ENCODE data around the gene GGPS1. TPM values are rescaled to one million over a fixed set of nuclear protein-coding genes. Genes with fewer than 3 reads are reported as not detected.

Gene GGPS1
- total RNA-seq, 4 donors from 2014 or later, result 6.0 to 17.0 (median 14.1) TPM

- TF ChIP-seq POLR2A (IDR thresholded peaks at IDR 0.05) (no peak), CTCF (IDR thresholded peaks at IDR 0.05) (no peak)
- H3K27ac ChIP-seq, result no peak overlapping the region
- intact Hi-C loops (cut with DNase I), result no loop called here
- whole genome bisulfite sequencing, 2 donors, result 88 to 90% methylated on average over 6 of the region's 6 CpGs
- H3K4me3 ChIP-seq, result no peak overlapping the region
- no peaks in the 10 kb centered on the region for H3K27me3 ChIP-seq
- H3K4me1 ChIP-seq, result peaks cover 0 to 69% (median 3%) of the 10 kb centered on the region in 3 donors
- no peaks in the 10 kb centered on the region for H3K36me3 ChIP-seq
- no peaks in the 10 kb centered on the region for H3K9me3 ChIP-seq
- DNase-seq, result no peak
These were observed 44.1 kb upstream of the GGPS1 start for GRCh38 chr1:235284231-235284769.

- no peak for DNase-seq
- WGBS, 2 donors, result 42 to 45% methylated on average over 1 of the region's 1 CpG
- H3K27ac ChIP-seq, result peak overlapping the region in 1 of 4 donors; percentile 19
- no peaks in the 10 kb centered on the region for H3K9me3 ChIP-seq
- TF ChIP-seq CTCF (IDR thresholded peaks at IDR 0.05) (no peak), POLR2A (IDR thresholded peaks at IDR 0.05) (no peak)
- peaks cover 0 to 68% (median 3%) of the 10 kb centered on the region in 3 donors for H3K4me1 ChIP-seq
- no peaks in the 10 kb centered on the region for H3K27me3 ChIP-seq
- H3K4me3 ChIP-seq, result no peak overlapping the region
- no peaks in the 10 kb centered on the region for H3K36me3 ChIP-seq
- intact Hi-C loops (cut with DNase I), result no loop called here
These were observed 41.7 kb upstream of the GGPS1 start for GRCh38 chr1:235286667-235287066.

GRCh38 chr1:235287208-235287882, 41.0 kb upstream of the GGPS1 start:
- no peak for DNase-seq
- H3K9me3 ChIP-seq, result no peaks in the 10 kb centered on the region
- peak overlapping the region in 1 of 4 donors; percentile 19 for H3K27ac ChIP-seq
- no peak overlapping the region for H3K4me3 ChIP-seq
- WGBS, 2 donors, result 85 to 89% methylated on average over 4 of the region's 4 CpGs
- TF ChIP-seq POLR2A (IDR thresholded peaks at IDR 0.05) (no peak), CTCF (IDR thresholded peaks at IDR 0.05) (no peak)
- H3K36me3 ChIP-seq, result no peaks in the 10 kb centered on the region
- peaks cover 0 to 75% (median 3%) of the 10 kb centered on the region in 3 donors for H3K4me1 ChIP-seq
- no peaks in the 10 kb centered on the region for H3K27me3 ChIP-seq
- intact Hi-C loops (cut with DNase I), result no loop called here

GRCh38 chr1:235289859-235290739, 38.3 kb upstream of the GGPS1 start:
- Histone ChIP-seq H3K27me3 (no peaks in the 10 kb centered on the region), H3K9me3 (no peaks in the 10 kb centered on the region), H3K27ac (no peak overlapping the region), H3K36me3 (no peaks in the 10 kb centered on the region), H3K4me1 (peaks cover 0 to 81% (median 3%) of the 10 kb centered on the region in 3 donors), H3K4me3 (no peak overlapping the region)
- WGBS, 2 donors, result 86 to 88% methylated on average over 12 of the region's 12 CpGs
- intact Hi-C loops (cut with DNase I), result no loop called here
- DNase-seq, result no peak
- no peak for TF ChIP-seq CTCF (IDR thresholded peaks at IDR 0.05)
- TF ChIP-seq POLR2A (IDR thresholded peaks at IDR 0.05), result no peak
